ENCODE measurements around the gene RNF223.
"Not testable (repeated sequence)": the region's sequence is repeated elsewhere in the genome, so short reads cannot be mapped to it uniquely, and the experiment has no call there.

RNF223 gene

GRCh38 chr1:1041873-1042272 is 32.2 kb downstream of the RNF223 start:
- DNase-seq, result no peak

- DNase-seq, result no peak
Observed at GRCh38 chr1:1041092-1041523, 33.0 kb downstream of the RNF223 start.

GRCh38 chr1:1040004-1040991 is 33.8 kb downstream of the RNF223 start:
- DNase-seq, result peak; percentile 90

- no peak for DNase-seq
Observed at GRCh38 chr1:1039145-1039910, 34.8 kb downstream of the RNF223 start.

GRCh38 chr1:1038694-1039093 is 35.4 kb downstream of the RNF223 start:
- no peak for DNase-seq

- DNase-seq, result no peak
Observed at GRCh38 chr1:1037366-1038327, 36.5 kb downstream of the RNF223 start.

- no peak for DNase-seq
Observed at GRCh38 chr1:1035291-1035943, 38.7 kb downstream of the RNF223 start.

GRCh38 chr1:1034439-1034781 is 39.7 kb downstream of the RNF223 start:
- no peak for DNase-seq

- no peak for DNase-seq
Observed at GRCh38 chr1:1033731-1034438, 40.2 kb downstream of the RNF223 start.

- peak; percentile 95 for DNase-seq
Observed at GRCh38 chr1:1033009-1033587, 41.0 kb downstream of the RNF223 start.

GRCh38 chr1:1032424-1032823 is 41.7 kb downstream of the RNF223 start:
- no peak for DNase-seq

- DNase-seq, result no peak
Observed at GRCh38 chr1:1031659-1032235, 42.4 kb downstream of the RNF223 start.

GRCh38 chr1:1030867-1031658 is 43.0 kb downstream of the RNF223 start:
- not testable (repeated sequence) for DNase-seq

GRCh38 chr1:1027791-1028190 is 46.3 kb downstream of the RNF223 start:
- DNase-seq, result no peak

GRCh38 chr1:1026599-1027413 is 47.3 kb downstream of the RNF223 start:
- no peak for DNase-seq

- DNase-seq, result no peak
Observed at GRCh38 chr1:1025730-1026129, 48.4 kb downstream of the RNF223 start.

- DNase-seq, result no peak
Observed at GRCh38 chr1:1024771-1025699, 49.1 kb downstream of the RNF223 start.

Data from activated effector memory CD4-positive, alpha-beta T cell treated with anti-CD3 and anti-CD28 coated beads, Interleukin-2, amount 50 U/mL, for 16 hours (primary cell).